Pons (tissue), 1 donor: Measurements from ENCODE around the gene MTHFR.

Experiments
- DNase-seq: peaks from one replicate; pipeline ENCODE4 v3.0.0-alpha.2; 2016; ENCODE audit warnings: low spot score

Gene MTHFR

DNA sequence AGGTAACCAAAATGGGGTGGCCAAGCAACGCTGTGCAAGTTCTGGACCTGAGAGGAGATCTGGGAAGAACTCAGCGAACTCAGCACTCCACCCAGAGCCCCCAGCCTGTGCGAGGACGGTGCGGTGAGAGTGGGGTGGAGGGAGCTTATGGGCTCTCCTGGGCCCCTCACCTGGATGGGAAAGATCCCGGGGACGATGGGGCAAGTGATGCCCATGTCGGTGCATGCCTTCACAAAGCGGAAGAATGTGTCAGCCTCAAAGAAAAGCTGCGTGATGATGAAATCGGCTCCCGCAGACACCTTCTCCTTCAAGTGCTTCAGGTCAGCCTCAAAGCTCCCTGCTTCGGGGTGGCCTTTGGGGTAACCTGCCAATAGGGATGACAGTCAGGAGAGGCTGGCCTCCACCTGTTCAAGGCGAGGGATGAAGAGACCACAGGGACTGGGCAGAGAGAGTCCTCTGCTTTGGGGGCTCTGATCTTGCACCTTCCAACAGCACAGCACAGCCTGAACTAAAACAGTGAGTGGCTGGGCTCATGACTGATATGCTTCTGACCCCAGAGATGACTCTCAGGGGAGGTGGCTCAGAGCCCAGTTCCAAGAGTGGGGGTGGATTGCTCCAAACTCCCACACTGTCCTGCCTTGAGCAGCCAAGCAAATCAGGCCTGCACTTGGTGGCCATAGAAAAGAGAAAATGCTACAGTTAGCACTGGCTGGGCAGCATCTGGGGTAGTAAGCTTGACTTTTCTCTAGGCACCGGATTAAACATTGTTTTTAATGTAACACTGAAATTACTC, 9.5 kb downstream of the MTHFR start:
- no peak for DNase-seq

DNA sequence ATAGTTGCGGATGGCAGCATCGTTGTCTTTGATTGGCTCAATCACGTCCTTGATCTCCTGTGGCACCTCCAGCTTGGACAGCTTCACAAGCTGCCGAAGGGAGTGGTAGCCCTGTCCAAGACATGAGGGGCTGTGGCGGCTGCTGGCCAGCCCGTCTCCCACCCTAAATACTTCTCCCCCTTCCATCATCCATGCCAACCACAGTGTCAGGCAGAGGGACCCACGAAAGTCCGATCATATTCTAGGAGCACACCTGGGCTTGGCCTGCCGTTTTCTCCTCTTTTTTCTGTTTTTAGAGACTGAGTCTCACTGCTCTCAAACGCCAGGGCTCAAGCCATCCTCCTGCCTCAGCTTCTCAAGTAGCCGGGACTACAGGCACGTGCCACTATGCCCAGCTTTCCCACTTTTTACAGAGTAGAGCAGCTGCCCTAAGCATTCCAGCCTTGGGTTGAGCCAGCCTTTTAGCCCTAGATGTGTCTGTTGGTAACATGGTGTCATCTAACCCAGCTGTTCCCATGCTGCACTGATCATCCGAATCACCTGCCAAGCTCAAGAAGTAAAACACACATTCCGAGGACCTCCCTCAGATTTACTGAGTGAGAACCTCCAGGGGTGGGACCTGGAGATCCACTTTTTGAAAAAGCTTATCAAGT, 10.4 kb downstream of the MTHFR start:
- no peak for DNase-seq

- DNase-seq: no peak
Measured at GRCh38 chr1:11794446-11795237, 11.1 kb downstream of the MTHFR start.

DNA sequence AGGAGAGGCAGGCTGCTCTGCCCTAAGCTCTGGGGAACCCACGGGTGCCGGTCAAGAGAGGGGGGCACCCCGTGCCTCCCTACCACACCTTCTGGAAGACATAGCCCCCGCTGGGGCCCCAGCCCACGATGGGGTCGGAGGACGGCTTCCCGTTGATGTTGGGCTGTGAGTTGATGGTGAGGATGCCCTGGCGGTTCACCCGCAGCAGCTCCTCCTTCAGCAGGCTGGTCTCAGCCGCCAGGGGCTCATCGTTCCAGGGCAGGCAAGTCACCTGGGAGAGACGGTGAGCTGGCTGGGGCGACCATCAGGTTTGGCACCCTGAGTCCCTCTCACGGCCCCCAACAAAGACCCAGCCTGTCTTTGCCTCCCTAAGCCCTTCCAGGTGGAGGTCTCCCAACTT, 11.9 kb downstream of the MTHFR start:
- no peak for DNase-seq

DNA sequence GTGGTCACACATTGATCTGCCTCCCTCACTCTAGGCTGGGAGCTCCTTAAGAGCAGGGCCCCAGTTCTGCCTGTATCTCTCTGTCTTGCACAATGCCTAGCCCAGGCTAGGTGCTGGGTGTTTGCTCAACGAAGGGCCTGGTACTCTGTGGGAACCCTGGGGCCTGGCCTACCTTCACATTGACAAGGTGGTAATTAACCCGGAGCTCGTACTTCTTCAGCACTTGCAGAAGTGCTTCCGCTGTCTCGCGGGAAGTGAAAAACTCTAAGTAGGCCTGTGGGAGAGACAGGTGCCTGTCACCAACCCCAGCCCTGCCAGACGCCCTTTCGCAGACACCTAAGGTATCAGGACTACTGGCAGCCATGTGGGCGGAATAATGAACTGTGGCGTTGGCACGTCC, 13.7 kb downstream of the MTHFR start:
- DNase-seq: no peak

GRCh38 chr1:11790880-11791715, 14.7 kb downstream of the MTHFR start:
- peak; percentile 89 for DNase-seq

GRCh38 chr1:11790101-11790879, 15.5 kb downstream of the MTHFR start:
- no peak for DNase-seq

- DNase-seq: no peak
Measured at GRCh38 chr1:11789126-11790067, 16.4 kb downstream of the MTHFR start.

GRCh38 chr1:11788549-11789053, 17.2 kb downstream of the MTHFR start:
- no peak for DNase-seq

- DNase-seq: no peak
Measured at GRCh38 chr1:11787804-11788436, 17.8 kb downstream of the MTHFR start.

DNA sequence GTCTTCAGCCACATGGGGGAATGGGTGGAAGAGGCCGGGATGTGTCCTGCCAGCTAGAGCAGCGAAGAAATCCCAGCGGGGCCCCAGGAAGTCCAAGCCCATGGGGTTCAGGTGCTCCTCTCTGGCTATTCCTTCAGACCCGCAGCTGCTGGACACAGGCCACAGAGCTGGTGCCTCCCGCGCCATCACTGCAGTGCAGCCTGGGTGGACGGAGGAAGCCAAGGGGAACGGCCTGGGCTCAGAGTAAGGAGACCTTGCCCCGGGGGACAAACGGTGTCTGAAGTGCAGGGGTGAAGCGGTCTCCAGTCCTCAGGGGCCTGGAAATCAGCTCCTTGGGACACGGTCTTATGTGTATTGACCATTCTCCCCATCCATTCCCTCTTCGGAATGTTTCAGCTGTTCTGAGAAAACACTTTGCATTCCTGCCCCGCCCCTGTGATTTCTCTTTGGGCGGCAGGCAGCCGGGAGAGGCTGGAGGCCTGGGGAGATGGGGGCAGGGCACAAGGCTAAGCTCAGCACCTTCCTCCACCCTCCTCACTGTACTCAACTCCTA, 18.4 kb downstream of the MTHFR start:
- DNase-seq: no peak

DNA sequence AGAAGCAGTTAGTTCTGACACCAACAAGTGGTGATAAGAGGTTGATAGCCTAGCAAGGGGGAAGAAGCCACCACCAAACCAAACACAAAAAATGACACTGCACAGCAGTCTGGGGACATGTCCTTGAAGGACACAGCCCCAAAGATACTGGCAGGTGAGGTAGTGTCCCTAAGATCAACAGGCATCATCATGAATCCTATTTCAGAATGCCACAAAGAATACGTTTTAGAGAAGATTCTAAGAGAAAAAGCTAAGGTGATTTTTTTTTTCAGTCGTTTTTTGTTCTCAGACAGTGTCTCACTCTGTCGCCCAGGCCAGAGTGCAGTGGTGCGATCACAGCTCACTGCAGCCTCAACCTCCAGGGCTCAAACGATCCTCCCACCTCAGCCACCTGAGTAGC, 19.6 kb downstream of the MTHFR start:
- DNase-seq: no peak

- DNase-seq: peak; percentile 53
Measured at GRCh38 chr1:11784993-11785769, 20.6 kb downstream of the MTHFR start.

DNA sequence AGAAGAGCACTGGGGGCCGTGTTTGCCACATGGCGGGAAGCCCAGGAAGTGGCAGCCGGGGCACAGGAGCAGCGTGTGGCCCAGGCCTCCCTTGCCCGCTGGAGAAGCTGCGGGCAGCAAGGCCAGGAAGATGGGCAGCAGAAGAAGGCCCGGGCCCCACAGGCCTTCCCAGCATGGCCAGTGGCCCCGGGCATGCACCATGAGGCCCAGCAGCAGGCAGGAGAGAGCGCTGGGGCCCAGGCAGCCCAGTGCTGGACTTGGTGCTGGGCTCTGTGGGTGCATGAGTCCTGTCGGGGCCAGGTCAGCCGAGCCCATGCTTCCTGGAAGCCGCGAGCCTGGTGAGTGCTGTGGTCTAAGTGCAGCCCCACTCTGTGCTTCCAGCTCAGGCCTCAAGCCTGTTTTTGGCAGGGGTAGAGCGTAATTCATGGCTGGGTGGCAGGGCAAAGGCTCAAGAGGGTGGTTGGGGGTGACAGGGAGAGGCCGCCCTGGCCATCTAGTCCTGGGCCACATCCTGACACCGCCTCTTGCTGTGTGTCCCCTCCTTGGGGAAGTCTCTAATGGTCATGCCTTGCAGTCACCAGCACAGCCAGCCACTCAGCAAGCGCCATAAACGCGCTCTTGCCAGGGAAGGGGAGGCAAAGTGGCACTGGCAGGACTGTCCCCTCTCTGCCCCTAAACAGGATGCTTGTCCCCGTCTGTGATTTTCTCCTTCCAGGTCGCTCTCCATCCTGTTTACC, 21.3 kb downstream of the MTHFR start:
- DNase-seq: no peak

DNA sequence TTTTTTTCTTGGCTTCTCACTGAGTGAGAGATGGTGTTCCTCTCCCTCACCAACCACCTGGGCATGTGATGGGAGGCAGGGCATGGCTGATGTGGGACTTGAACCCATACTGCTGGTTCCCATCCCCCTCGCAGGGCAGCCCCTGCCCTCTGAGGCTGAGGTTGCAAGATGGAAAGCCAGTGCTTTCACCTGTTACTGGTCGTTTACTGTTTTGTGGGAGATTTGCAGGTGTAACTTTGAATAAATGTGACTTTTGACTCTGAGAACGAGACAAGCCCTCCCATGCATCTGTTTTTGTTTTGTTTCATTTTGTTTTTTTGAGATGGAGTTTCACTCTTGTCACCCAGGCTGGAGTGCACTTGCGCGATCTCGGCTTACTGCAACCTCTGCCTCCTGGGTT, 22.2 kb downstream of the MTHFR start:
- no peak for DNase-seq

- DNase-seq: no peak
Measured at GRCh38 chr1:11782127-11782708, 23.5 kb downstream of the MTHFR start.

DNA sequence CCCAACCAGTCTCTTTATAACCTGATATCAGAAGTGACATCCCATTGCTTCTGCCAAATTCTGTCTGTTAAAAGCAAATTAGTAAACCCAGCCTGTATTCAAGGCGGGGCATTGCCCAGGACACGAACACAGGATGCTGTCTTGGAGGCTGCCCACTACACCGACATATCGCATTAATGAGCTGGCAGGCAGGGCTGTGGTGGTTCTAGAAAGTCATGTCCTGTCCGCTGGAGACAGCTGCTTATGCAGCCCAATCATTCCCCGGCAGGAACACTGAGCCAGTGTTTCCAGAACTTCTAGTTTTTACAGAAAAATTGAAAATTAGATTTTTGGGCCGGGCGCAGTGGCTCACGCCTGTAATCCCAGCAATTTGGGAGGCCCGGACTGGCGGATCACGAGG, 24.5 kb downstream of the MTHFR start:
- no peak for DNase-seq
